GM19351 (cell line): ENCODE data around the gene MATN4.

Source experiments
- ATAC-seq: cut with Tn5 transposase; IDR thresholded peaks from one replicate; pipeline ENCODE4 v1.9.1; 2021; ENCODE audit warnings: mild to moderate bottlenecking, moderate library complexity; ENCODE audit not compliant: unreplicated experiment

The MATN4 gene

GRCh38 chr20:45317826-45318225 lies 9.7 kb upstream of the MATN4 start:
- no peak for ATAC-seq

- no peak for ATAC-seq
These were observed 8.3 kb upstream of the MATN4 start for GRCh38 chr20:45316150-45317080.

GRCh38 chr20:45315672-45316071 lies 7.6 kb upstream of the MATN4 start:
- ATAC-seq = no peak

GRCh38 chr20:45313943-45314342 lies 5.8 kb upstream of the MATN4 start:
- ATAC-seq = no peak

GRCh38 chr20:45313065-45313695 lies 5.1 kb upstream of the MATN4 start:
- no peak for ATAC-seq

- ATAC-seq = no peak
These were observed 4.1 kb upstream of the MATN4 start for GRCh38 chr20:45312241-45312640.

- no peak for ATAC-seq
These were observed 3.6 kb upstream of the MATN4 start for GRCh38 chr20:45311589-45312211.

- ATAC-seq = no peak
These were observed 976 bp upstream of the MATN4 start for GRCh38 chr20:45309075-45309474.

- ATAC-seq = no peak
These were observed 941 bp downstream of the MATN4 start for GRCh38 chr20:45307076-45307640.

GRCh38 chr20:45306431-45306982 lies 1.6 kb downstream of the MATN4 start, which contains the start of gene RBPJL:
Gene RBPJL, plus strand, starts transcription at chr20:45306840. Its CDS starts 83 bp downstream, at chr20:45306923.
- no peak for ATAC-seq

- ATAC-seq = no peak
These were observed 2.8 kb downstream of the MATN4 start for GRCh38 chr20:45305262-45305661.

- no peak for ATAC-seq
These were observed 3.6 kb downstream of the MATN4 start for GRCh38 chr20:45304464-45304999.

- no peak for ATAC-seq
These were observed 4.3 kb downstream of the MATN4 start for GRCh38 chr20:45303586-45304463.

GRCh38 chr20:45301824-45302271 lies 6.3 kb downstream of the MATN4 start:
- ATAC-seq = no peak

GRCh38 chr20:45300961-45301360 lies 7.1 kb downstream of the MATN4 start:
- peak; percentile 77 for ATAC-seq

GRCh38 chr20:45299786-45300185 lies 8.3 kb downstream of the MATN4 start:
- ATAC-seq = no peak

GRCh38 chr20:45297786-45298497 lies 10.2 kb downstream of the MATN4 start:
- no peak for ATAC-seq

- ATAC-seq = no peak
These were observed 13.4 kb downstream of the MATN4 start for GRCh38 chr20:45294659-45295058.

- ATAC-seq = no peak
These were observed 14.1 kb downstream of the MATN4 start for GRCh38 chr20:45294003-45294368.
